ENCODE results near the gene HOXB8. TPM values are rescaled to one million over a fixed set of nuclear protein-coding genes. Genes with fewer than 3 reads are reported as not detected.

HOXB8 gene
- total RNA-seq, 1 experiment from 2014 or later = 45.9 TPM

- in situ Hi-C loops (cut with HindIII; ENCODE audit: low pct_unique_long_range_greater_than_20kb, low sequenced_read_pairs) = no loop called here
These were observed 47.9 kb downstream of the HOXB8 start for GRCh38 chr17:48567209-48567608.

GRCh38 chr17:48566717-48567116 is 48.4 kb downstream of the HOXB8 start:
- DNase-seq (ENCODE audit: low read depth, low spot score) (no peak), ATAC-seq (no peak)
- Histone ChIP-seq H3K36me3 (ENCODE audit: control insufficient read depth, insufficient read depth, low read length) (peaks cover 7% of the 10 kb centered on the region; the same call in 1 of the 2 replicates), H3K4me1 (ENCODE audit: control insufficient read depth, insufficient read depth, low read length) (peaks cover 95% of the 10 kb centered on the region), H3K4me3 (ENCODE audit: low read depth in 2 of 2, low read length in 2 of 2) (no peak overlapping the region), H3K9me3 (ENCODE audit: control insufficient read depth, insufficient read depth, low read depth, low read length) (no peaks in the 10 kb centered on the region), H3K27ac (ENCODE audit: low read length) (peak overlapping the region; percentile 97), H3K27me3 (ENCODE audit: control insufficient read depth, insufficient read depth, low read length) (no peaks in the 10 kb centered on the region)
- in situ Hi-C loops (cut with HindIII; ENCODE audit: low pct_unique_long_range_greater_than_20kb, low sequenced_read_pairs) (no loop called here), intact Hi-C loops (cut with micrococcal nuclease; ENCODE audit: unreplicated experiment) (no loop called here)
- no TSS peak for BruUV-seq (replicated peaks)
- ChIA-PET CTCF (no interaction called here), POLR2A (interaction anchor here (0.7 to 1.4 kb wide), 4 partner anchors 8 to 683 kb away, joined by 3 to 7 read pairs (median 4); no protein-coding TSS in a partner anchor)
- TF ChIP-seq SIN3A (IDR thresholded peaks at IDR 0.05; ENCODE audit: borderline replicate concordance, insufficient read depth, low read depth, low read length) (no peak), TCF7L2 (IDR thresholded peaks at IDR 0.05; ENCODE audit: low read depth, low read length) (no peak), CTCF (IDR thresholded peaks at IDR 0.05) (no peak), POLR2AphosphoS5 (IDR thresholded peaks at IDR 0.05; ENCODE audit: low read depth, low read length) (peak; percentile 37; the same call in 1 of the 2 replicates), REST (IDR thresholded peaks at IDR 0.05; ENCODE audit: insufficient read depth in 1 of 2, low read depth in 2 of 2, low read length in 1 of 2) (no peak)

More at GRCh38 chr17:48567209-48567608, 47.9 kb downstream of the HOXB8 start:
- Histone ChIP-seq H3K36me3 (ENCODE audit: control insufficient read depth, insufficient read depth, low read length) (peaks cover 7% of the 10 kb centered on the region; the same call in 1 of the 2 replicates), H3K27ac (ENCODE audit: low read length) (peak overlapping the region; percentile 97), H3K9me3 (ENCODE audit: control insufficient read depth, insufficient read depth, low read depth, low read length) (no peaks in the 10 kb centered on the region), H3K4me3 (ENCODE audit: low read depth in 2 of 2, low read length in 2 of 2) (peak overlapping the region in 1 of 2 experiments; percentile 99; a peak in 2 of 4 replicates), H3K27me3 (ENCODE audit: control insufficient read depth, insufficient read depth, low read length) (no peaks in the 10 kb centered on the region), H3K4me1 (ENCODE audit: control insufficient read depth, insufficient read depth, low read length) (peaks cover 95% of the 10 kb centered on the region)
- BruUV-seq (replicated peaks) = no TSS peak
- POLR2A ChIA-PET = interaction anchor here (0.6 to 0.7 kb wide), 2 partner anchors 11 to 14 kb away, joined by 3 to 7 read pairs; no protein-coding TSS in a partner anchor
- CTCF ChIA-PET = no interaction called here
- ATAC-seq (no peak), DNase-seq (ENCODE audit: low read depth, low spot score) (no peak)
- intact Hi-C loops (cut with micrococcal nuclease; ENCODE audit: unreplicated experiment) = no loop called here
- TF ChIP-seq TCF7L2 (IDR thresholded peaks at IDR 0.05; ENCODE audit: low read depth, low read length) = no peak
- no peak for TF ChIP-seq SIN3A (IDR thresholded peaks at IDR 0.05; ENCODE audit: borderline replicate concordance, insufficient read depth, low read depth, low read length)
- TF ChIP-seq CTCF (IDR thresholded peaks at IDR 0.05) = no peak
- no peak for TF ChIP-seq REST (IDR thresholded peaks at IDR 0.05; ENCODE audit: insufficient read depth in 1 of 2, low read depth in 2 of 2, low read length in 1 of 2)
- TF ChIP-seq POLR2AphosphoS5 (IDR thresholded peaks at IDR 0.05; ENCODE audit: low read depth, low read length) = no peak
